Thyroid gland (tissue), 4 donors: ENCODE measurements around the gene LBX1.

Experiments
- CTCF ChIP-seq, 6 experiments: fragments of 200-600 bp in 3 of 6; fragments of 450-650 bp in 3 of 6; sonication (generic) in 3 of 6; IDR thresholded peaks; one replicate each; pipeline ENCODE4 v1.5.1; 2016 to 2019; ENCODE audit warnings: antibody characterized with exemption in 6 of 6, mild to moderate bottlenecking in 2 of 6, inconsistent platforms in 1 of 6, moderate library complexity in 1 of 6
- POLR2A ChIP-seq, 2 donors: fragments of 450-650 bp; IDR thresholded peaks; one replicate each; pipeline ENCODE4 v1.6.1; 2017; ENCODE audit warnings: antibody characterized with exemption in 2 of 2, mild to moderate bottlenecking in 2 of 2, moderate library complexity in 1 of 2

GRCh38 chr10:101267776-101268175 lies 38.5 kb upstream of the LBX1 start:
- TF ChIP-seq CTCF (IDR thresholded peaks at IDR 0.05) (no peak), POLR2A (IDR thresholded peaks at IDR 0.05) (no peak)
